RCC 7860 (cell line): Measurements from ENCODE around the gene GCK.

ENCODE experiments used
- DNase-seq: peaks from one replicate; pipeline ENCODE4 v3.0.0-alpha.2; 2015; ENCODE audit warnings: low spot score
- FAIRE-seq: peaks from 2 replicates; lab custom pipeline; 2012; peaks lifted over from hg19 to GRCh38; lab: Jason Lieb, UNC

The GCK gene

GRCh38 chr7:44097064-44097932 lies 91.9 kb downstream of the GCK start:
- DNase-seq (no peak), FAIRE-seq (no peak)

- DNase-seq, result no peak
- FAIRE-seq, result no peak
These were observed 92.8 kb downstream of the GCK start for GRCh38 chr7:44096326-44096881.

- FAIRE-seq, result no peak
- no peak for DNase-seq
These were observed 93.5 kb downstream of the GCK start for GRCh38 chr7:44095781-44096180.

- DNase-seq (no peak), FAIRE-seq (no peak)
These were observed 94.2 kb downstream of the GCK start for GRCh38 chr7:44094883-44095592.

- DNase-seq (no peak), FAIRE-seq (no peak)
These were observed 94.9 kb downstream of the GCK start for GRCh38 chr7:44094365-44094764.
